Effector memory CD8-positive, alpha-beta T cell (primary cell): ENCODE measurements around the gene CLTA.
A peak's percentile ranks its signal among the peaks of the same experiment; 100 is the strongest.

Experiments
- ATAC-seq: fragments of 150-1000 bp; cut with Tn5 transposase; replicated peaks from 2 replicates; pipeline ENCODE4 v1.10.0; 2021; ENCODE audit warnings: mild to moderate bottlenecking, moderate library complexity
- DNase-seq, 3 experiments: peaks; one replicate each; pipeline ENCODE4 v3.0.0; 2021
- H3K27ac Mint-ChIP-seq, 2 donors: one replicate each; pipeline ENCODE4 v1.8.0; 2022; ENCODE audit warnings: mild to moderate bottlenecking in 2 of 2, mixed read lengths in 2 of 2, moderate library complexity in 2 of 2
- H3K27me3 Mint-ChIP-seq, 2 donors: one replicate each; pipeline ENCODE4 v1.8.0; 2022; ENCODE audit warnings: mixed read lengths in 2 of 2
- H3K36me3 Mint-ChIP-seq: one replicate; pipeline ENCODE4 v1.8.0; 2022; ENCODE audit warnings: mild to moderate bottlenecking, moderate library complexity, mixed read lengths; ENCODE audit not compliant: insufficient read depth
- H3K4me1 Mint-ChIP-seq, 2 donors: one replicate each; pipeline ENCODE4 v1.8.0; 2022; ENCODE audit warnings: low read depth in 2 of 2, mixed read lengths in 2 of 2
- H3K4me3 Mint-ChIP-seq, 2 donors: one replicate each; pipeline ENCODE4 v1.8.0; 2022; ENCODE audit warnings: mild to moderate bottlenecking in 2 of 2, mixed read lengths in 2 of 2, moderate library complexity in 2 of 2
- H3K9me3 Mint-ChIP-seq, 2 donors: one replicate each; pipeline ENCODE4 v1.8.0; 2022; ENCODE audit warnings: mixed read lengths in 2 of 2
- total RNA-seq, 9 experiments: gene quantifications; one replicate each; lab custom pipeline; 2026; lab: John Stamatoyannopoulos, UW

The CLTA gene, protein sequence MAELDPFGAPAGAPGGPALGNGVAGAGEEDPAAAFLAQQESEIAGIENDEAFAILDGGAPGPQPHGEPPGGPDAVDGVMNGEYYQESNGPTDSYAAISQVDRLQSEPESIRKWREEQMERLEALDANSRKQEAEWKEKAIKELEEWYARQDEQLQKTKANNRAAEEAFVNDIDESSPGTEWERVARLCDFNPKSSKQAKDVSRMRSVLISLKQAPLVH
- 25.5 to 115 (median 62.4) reads per million in 9 experiments for total RNA-seq

DNA sequence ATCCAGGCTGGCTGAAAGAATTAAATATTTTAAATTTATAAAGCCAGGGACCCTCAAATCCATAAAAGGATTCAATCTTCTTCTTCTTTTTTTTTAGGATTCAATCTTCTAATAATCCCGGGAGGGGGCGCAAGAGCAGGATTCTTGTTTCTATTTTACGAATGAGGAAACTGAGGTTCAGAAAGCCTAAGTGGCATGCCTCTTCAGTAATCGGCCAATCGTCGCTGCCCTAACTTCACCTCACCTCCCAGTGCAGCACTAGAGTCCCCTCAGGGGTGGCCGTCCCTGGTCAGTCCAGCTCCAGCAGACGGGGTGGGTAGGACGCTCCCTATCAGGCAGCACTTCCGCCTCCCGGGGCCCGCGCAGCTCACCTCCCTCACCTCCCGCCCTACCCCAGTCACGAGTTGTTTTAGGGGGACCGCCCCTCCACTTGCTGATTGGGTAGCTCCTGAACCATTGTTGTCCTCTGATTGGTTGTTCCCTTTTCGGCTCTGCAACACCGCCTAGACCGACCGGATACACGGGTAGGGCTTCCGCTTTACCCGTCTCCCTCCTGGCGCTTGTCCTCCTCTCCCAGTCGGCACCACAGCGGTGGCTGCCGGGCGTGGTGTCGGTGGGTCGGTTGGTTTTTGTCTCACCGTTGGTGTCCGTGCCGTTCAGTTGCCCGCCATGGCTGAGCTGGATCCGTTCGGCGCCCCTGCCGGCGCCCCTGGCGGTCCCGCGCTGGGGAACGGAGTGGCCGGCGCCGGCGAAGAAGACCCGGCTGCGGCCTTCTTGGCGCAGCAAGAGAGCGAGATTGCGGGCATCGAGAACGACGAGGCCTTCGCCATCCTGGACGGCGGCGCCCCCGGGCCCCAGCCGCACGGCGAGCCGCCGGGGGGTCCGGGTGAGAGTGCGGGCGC is at the start of gene CLTA:
TSS of gene CLTA (plus strand) at position 534 of the 902 bp plus-strand sequence. CDS start at position 670, 136 bp downstream.
- Mint-ChIP-seq H3K4me1 (peaks cover 47 to 48% of the 10 kb centered on the region in 2 donors), H3K36me3 (peaks cover 17% of the 10 kb centered on the region), H3K4me3 (peak within 1 kb of the TSS; percentile 85 to 93), H3K9me3 (no peaks in the 10 kb centered on the region), H3K27ac (peak within 1 kb of the TSS; percentile 83 to 87), H3K27me3 (no peaks in the 10 kb centered on the region)
- peak; percentile 89 to 92 (median 91) for DNase-seq
- peak; percentile 95 for ATAC-seq

DNA sequence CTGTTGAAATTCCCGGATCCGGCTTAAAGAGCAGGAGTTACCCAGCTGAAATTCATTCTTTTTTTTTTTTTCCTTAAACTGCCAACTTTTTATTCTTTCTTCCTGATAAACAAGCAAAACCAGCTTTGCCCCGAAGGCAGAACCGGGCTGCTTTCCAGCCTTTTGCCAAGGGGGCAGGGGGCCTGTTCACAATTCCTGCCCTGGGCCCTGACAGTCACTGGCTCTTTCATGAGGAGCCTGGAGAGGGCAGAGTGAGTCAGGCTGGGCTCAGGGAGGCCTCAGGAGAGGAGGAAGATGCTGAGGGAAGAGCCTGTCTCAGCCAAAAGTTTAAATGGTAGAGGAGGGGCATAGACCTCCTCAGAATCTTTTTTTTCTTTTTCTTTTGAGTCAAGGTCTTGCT is 49.4 kb upstream of the CLTA start:
- H3K4me3 Mint-ChIP-seq, result peak overlapping the region; percentile 88 to 99
- H3K36me3 Mint-ChIP-seq, result peaks cover 28% of the 10 kb centered on the region
- H3K27ac Mint-ChIP-seq, result peak overlapping the region; percentile 98 to 100

DNA sequence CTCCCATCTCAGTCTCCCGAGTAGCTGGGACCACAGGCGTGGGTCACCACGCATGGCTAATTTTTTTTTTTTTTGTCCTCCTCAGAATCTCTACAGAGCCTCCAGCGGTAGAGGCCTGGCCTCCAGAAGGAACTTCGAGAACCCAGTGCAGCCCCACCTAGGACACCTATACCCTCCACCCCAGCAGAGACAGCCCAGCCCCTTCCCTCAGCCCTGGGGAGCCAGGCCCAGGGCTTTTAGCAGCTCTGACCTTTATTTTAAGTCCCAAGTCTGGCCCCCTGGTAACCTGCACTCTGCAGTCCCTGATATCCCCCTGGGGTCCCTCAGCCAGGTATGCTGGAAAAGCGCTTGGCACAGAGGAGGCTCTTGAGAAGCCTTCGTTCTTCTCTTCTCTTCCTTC is 49.0 kb upstream of the CLTA start:
- no peaks in the 10 kb centered on the region for H3K27me3 Mint-ChIP-seq
- peaks cover 87 to 94% of the 10 kb centered on the region in 2 donors for H3K4me1 Mint-ChIP-seq
- DNase-seq (no peak), ATAC-seq (no peak)
- H3K27ac Mint-ChIP-seq, result peak overlapping the region; percentile 98 to 100
- H3K4me3 Mint-ChIP-seq, result peak overlapping the region; percentile 88 to 99
- peaks cover 28% of the 10 kb centered on the region for H3K36me3 Mint-ChIP-seq
- peaks cover 4 to 8% of the 10 kb centered on the region in 2 donors for H3K9me3 Mint-ChIP-seq

More for the DNA sequence above, 49.4 kb upstream of the CLTA start:
- H3K27me3 Mint-ChIP-seq, result no peaks in the 10 kb centered on the region
- ATAC-seq, result no peak
- no peak for DNase-seq
- H3K4me1 Mint-ChIP-seq, result peaks cover 85 to 91% of the 10 kb centered on the region in 2 donors
- H3K9me3 Mint-ChIP-seq, result peaks cover 4 to 8% of the 10 kb centered on the region in 2 donors

DNA sequence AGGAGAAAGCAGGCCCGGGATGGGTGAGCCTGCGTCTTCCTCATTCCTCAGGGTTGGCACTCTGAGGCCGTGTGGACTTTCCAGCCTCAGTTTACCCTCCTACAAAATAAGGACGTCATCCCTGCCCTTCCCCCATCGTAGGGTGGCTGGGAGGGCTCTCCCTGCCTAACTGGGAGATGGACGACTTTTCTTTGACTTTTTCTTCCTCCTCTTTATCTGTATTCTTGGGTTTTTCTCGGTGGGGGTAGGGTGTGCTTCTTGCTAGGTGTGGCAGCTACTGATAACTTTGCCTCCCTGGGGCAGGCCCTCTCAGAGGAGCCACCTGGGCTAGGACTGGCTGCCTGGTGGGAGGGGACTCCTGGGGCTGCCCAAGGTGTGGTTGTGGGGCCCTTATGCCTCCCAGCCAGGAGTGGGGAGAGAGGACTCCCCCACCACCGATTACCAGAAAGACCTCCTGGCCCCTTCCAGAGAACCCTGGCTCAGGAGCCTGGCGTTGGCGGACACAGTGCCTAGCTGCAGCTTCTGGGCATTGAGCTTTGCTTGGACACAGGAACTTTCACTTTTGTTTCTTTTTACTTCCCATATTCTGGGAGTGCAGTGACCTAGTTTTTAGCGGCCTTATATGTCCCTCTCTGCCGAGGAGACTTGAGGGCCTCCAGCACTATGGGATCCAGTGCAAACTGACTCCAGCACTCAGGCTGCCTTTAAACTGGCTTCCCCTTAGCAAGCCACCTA is 48.0 kb upstream of the CLTA start:
- H3K36me3 Mint-ChIP-seq, result peaks cover 29% of the 10 kb centered on the region
- ATAC-seq (peak; percentile 14), DNase-seq (no peak)
- peak overlapping the region; percentile 88 to 99 for H3K4me3 Mint-ChIP-seq
- no peaks in the 10 kb centered on the region for H3K27me3 Mint-ChIP-seq
- peak overlapping the region; percentile 98 to 100 for H3K27ac Mint-ChIP-seq
- H3K9me3 Mint-ChIP-seq, result peaks cover 4 to 8% of the 10 kb centered on the region in 2 donors
- peaks cover 89 to 94% of the 10 kb centered on the region in 2 donors for H3K4me1 Mint-ChIP-seq

DNA sequence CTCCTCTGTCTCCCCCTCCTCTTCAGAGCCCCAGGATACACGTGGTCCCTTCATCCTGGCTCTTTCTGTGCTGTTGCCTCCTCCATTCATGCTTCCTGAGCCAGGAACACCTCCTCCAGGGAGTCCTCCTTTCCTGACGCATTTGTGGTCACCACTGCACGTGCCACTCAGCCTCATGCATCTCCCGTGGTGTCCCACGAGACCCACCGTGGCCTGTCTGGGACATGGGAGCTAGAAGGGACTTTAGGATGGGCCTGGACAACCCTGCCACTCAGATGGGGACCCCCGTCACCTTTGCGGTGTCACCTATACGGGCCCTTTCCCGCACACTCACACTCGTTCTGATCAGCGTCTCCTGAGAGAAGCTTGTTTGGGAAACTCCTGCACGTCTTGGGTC is 47.5 kb upstream of the CLTA start:
- peaks cover 88 to 92% of the 10 kb centered on the region in 2 donors for H3K4me1 Mint-ChIP-seq
- peak overlapping the region; percentile 88 to 99 for H3K4me3 Mint-ChIP-seq
- DNase-seq (no peak), ATAC-seq (no peak)
- H3K27ac Mint-ChIP-seq, result peak overlapping the region; percentile 98 to 100
- peaks cover 4 to 8% of the 10 kb centered on the region in 2 donors for H3K9me3 Mint-ChIP-seq
- peaks cover 29% of the 10 kb centered on the region for H3K36me3 Mint-ChIP-seq
- no peaks in the 10 kb centered on the region for H3K27me3 Mint-ChIP-seq

DNA sequence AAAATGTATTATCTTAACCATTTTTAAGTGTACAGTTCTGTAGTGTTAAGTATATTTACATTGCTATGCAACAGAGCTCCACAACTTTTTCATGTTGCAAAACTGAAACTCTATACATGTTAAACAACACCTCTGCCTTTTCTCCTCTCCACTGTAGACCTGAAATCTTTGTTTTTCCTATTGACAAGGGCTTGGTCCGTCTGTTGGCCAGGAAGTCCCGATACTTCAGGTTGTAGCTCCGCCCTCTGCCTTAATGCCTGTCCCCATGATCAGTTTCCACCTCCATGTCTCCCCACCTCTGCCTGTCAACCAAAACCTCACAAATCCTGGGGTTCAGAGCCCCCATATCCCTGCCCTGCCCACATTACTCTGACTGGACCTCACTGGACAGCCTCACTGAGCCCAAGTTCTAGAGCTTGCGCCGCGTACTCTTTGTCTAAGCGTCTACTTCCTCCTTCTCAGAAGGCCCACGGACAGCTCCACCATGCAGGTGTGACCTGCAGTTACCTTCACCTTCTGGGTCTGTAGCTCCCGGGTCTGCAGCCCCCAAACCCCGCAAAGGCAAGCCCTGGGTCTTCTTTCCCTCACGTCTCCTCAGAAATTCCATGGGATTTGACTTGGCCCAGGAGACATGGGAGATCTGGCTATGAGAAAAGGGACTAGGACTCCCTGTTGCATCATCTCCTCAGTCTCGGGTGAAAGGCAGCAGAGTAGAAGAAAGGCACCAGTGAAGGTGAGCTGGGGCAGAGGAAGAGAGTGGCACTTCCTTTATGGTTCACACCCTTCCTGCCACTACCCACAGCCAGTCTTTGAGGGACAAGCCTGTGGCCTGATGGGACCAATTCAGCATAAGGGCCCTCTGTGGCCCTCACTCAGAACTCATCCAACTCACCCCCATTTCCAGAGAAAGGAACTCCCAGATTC is 46.1 kb upstream of the CLTA start:
- peaks cover 36% of the 10 kb centered on the region for H3K36me3 Mint-ChIP-seq
- peaks cover 4 to 8% of the 10 kb centered on the region in 2 donors for H3K9me3 Mint-ChIP-seq
- H3K4me1 Mint-ChIP-seq, result peaks cover 79 to 81% of the 10 kb centered on the region in 2 donors
- H3K4me3 Mint-ChIP-seq, result peak overlapping the region; percentile 88 to 99
- no peaks in the 10 kb centered on the region for H3K27me3 Mint-ChIP-seq
- H3K27ac Mint-ChIP-seq, result peak overlapping the region; percentile 98 to 100
- ATAC-seq, result peak; percentile 61
- DNase-seq, result peak in 1 of 3 experiments; percentile 39

DNA sequence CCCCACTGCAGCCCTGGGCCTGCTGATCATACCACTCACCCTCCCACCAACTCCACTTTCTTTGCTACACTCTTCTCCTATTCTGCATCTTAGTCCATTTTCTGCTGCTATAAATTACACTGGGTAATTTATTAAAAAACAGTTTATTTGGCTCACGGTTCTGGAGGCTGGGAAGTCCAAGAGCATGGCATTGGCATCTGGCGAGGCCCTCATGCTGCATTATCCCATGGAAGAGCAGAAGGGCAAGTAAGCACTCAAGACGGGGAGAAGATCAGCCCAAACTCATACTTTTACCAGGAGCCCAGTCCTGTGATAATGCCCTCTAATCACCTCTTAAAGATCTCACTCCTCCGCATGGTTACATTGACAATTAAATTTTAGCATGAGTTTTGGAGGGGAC is 44.8 kb upstream of the CLTA start:
- no peak for DNase-seq
- H3K4me1 Mint-ChIP-seq, result peaks cover 78 to 82% of the 10 kb centered on the region in 2 donors
- peaks cover 36% of the 10 kb centered on the region for H3K36me3 Mint-ChIP-seq
- peak overlapping the region; percentile 98 to 100 for H3K27ac Mint-ChIP-seq
- H3K27me3 Mint-ChIP-seq, result no peaks in the 10 kb centered on the region
- peaks cover 4 to 8% of the 10 kb centered on the region in 2 donors for H3K9me3 Mint-ChIP-seq
- peak overlapping the region; percentile 88 to 99 for H3K4me3 Mint-ChIP-seq
- no peak for ATAC-seq

DNA sequence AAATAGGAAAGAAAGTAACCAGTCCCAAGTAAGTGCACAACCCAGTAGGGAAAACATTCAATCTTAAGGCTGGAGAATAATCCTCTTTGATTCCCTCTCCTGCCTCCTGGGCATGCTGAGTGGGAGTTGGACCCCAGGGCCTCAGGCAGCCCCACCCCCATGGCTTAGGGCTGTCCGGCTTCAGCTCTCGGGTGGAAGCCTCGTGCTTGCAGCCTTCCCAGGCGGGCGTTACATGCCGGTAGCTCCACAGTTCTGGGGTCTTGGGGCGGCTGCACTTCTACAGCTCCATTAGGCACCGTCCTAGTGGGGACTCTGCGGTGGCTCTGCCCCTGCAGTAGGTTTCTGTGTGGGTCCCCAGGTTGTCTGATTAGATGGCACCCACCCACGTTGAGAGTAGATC is 44.1 kb upstream of the CLTA start:
- Mint-ChIP-seq H3K4me1 (peaks cover 79 to 86% of the 10 kb centered on the region in 2 donors), H3K9me3 (peaks cover 4 to 8% of the 10 kb centered on the region in 2 donors), H3K27ac (peak overlapping the region; percentile 71 to 100), H3K36me3 (peaks cover 41% of the 10 kb centered on the region), H3K4me3 (peak overlapping the region; percentile 59 to 99), H3K27me3 (no peaks in the 10 kb centered on the region)
- DNase-seq (no peak), ATAC-seq (no peak)

DNA sequence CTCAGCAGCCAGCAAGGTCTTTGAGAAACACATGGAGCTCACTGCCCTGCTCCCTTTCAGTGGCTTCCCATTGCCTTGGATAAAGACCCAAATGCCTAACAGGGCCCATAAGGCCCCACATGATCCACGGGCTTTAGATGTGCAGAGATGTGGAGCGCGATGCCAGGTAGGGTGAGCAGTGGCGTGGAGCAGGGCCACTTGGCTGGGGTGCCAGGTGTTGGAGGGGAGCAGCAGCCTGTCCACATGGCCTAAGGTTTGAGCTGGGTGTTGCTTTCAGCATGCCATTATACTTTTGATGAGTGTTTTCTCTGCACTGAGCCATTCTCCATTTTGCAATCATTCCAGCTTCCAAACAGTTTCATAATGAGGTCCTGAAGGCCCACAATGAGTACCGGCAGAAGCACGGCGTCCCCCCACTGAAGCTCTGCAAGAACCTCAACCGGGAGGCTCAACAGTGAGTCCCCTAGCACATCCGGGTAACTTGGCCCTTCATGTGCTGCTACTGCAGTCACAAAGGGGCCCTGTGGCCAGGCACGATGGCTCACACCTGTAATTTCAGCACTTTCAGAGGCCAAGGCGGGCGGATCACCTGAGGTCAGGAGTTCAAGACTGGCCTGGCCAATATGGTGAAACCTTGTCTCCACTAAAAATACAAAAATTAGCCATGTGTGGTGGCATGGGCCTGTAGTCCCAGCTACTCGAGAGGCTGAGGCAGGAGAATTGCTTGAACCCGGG is 43.1 kb upstream of the CLTA start:
- peaks cover 41% of the 10 kb centered on the region for H3K36me3 Mint-ChIP-seq
- H3K9me3 Mint-ChIP-seq, result peaks cover 4 to 8% of the 10 kb centered on the region in 2 donors
- peak overlapping the region; percentile 71 to 100 for H3K27ac Mint-ChIP-seq
- no peak for ATAC-seq
- peaks cover 77 to 84% of the 10 kb centered on the region in 2 donors for H3K4me1 Mint-ChIP-seq
- no peaks in the 10 kb centered on the region for H3K27me3 Mint-ChIP-seq
- H3K4me3 Mint-ChIP-seq, result peak overlapping the region; percentile 30 to 59
- no peak for DNase-seq

DNA sequence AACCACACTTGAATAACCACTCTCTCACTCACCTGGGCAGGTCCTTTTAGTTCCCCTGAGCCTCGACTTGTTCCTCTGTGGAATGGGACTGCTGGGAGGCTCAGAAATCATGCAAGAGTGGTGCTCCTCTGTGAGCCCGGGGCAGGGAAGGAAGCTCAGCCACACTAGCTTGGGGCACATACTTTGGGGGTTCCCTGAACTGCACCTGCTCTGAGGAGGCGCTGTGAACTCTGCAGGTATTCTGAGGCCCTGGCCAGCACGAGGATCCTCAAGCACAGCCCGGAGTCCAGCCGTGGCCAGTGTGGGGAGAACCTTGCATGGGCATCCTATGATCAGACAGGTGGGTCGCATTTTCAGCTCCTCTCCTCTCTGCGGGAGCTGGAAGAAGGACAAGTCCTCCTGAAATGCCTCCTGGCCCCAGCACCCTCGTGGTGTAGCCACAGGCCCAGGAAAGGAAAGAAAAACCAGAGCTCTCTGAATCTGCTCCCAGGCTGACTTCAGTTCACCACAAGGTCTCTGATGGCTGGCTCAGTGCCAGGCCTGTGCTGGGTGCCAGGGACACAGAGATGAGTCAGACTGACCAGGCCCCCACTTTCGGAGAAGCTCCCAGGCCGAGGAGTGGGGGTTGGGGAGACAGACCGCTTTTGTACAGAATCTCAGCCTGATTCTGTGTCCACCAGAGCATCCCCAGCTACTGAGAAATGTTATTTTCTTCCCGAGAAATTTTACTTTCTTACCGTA is 42.2 kb upstream of the CLTA start:
- Mint-ChIP-seq H3K9me3 (peaks cover 4 to 8% of the 10 kb centered on the region in 2 donors), H3K36me3 (peaks cover 39% of the 10 kb centered on the region), H3K4me1 (peaks cover 72 to 80% of the 10 kb centered on the region in 2 donors), H3K27me3 (no peaks in the 10 kb centered on the region), H3K4me3 (peak overlapping the region; percentile 30 to 59), H3K27ac (peak overlapping the region; percentile 71 to 100)
- peak; percentile 34 for ATAC-seq
- peak; percentile 64 to 72 (median 67) for DNase-seq

DNA sequence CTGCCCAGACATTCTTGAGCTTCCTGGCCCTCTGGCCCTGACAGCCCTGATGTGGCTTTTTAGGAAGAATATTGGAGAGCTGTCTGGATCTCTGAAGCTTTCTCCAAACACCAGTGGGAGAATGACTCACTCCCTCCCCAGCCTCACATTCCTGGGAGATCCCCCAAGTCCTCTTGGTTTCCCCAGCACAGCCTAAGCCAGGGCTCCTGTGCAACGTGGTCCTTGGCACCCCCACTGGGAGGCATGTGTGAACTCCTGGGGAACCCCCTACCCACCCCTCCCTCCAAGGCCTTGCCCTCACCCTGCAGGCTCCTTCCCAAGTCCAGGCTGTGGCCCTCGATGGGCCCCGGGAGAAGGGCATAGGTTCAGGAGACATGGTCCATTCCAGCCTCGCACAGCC is 41.5 kb upstream of the CLTA start:
- Mint-ChIP-seq H3K27me3 (no peaks in the 10 kb centered on the region), H3K9me3 (peaks cover 4 to 8% of the 10 kb centered on the region in 2 donors), H3K4me1 (peaks cover 68 to 76% of the 10 kb centered on the region in 2 donors), H3K4me3 (peak overlapping the region; percentile 30 to 59), H3K27ac (peak overlapping the region; percentile 97 to 100), H3K36me3 (peaks cover 40% of the 10 kb centered on the region)
- ATAC-seq (no peak), DNase-seq (no peak)
